Lower lobe of right lung (tissue), 2 donors: ENCODE results near the gene NFATC3. TPM values are rescaled to one million over a fixed set of nuclear protein-coding genes. Genes with fewer than 3 reads are reported as not detected.

ENCODE experiments used
- ATAC-seq, 2 donors: fragments of 200-7000 bp; cut with Tn5 transposase; one replicate each; pipeline ENCODE4 v1.9.1; 2020 to 2022; ENCODE audit warnings: mild to moderate bottlenecking in 2 of 2, moderate library complexity in 2 of 2
- DNase-seq: peaks from one replicate; pipeline ENCODE4 v3.0.0-alpha.2; 2020
- H3K27ac ChIP-seq: fragments of 200-600 bp; one replicate; pipeline ENCODE4 v1.8.0; 2022
- H3K27me3 ChIP-seq: fragments of 200-600 bp; one replicate; pipeline ENCODE4 v1.8.0; 2022; ENCODE audit warnings: low read depth
- H3K36me3 ChIP-seq: fragments of 200-600 bp; one replicate; pipeline ENCODE4 v1.8.0; 2022; ENCODE audit warnings: mild to moderate bottlenecking
- H3K4me1 ChIP-seq: fragments of 200-600 bp; one replicate; pipeline ENCODE4 v1.8.0; 2022
- H3K4me3 ChIP-seq: fragments of 200-600 bp; one replicate; pipeline ENCODE4 v1.8.0; 2022; ENCODE audit warnings: mild to moderate bottlenecking
- H3K9me3 ChIP-seq: fragments of 200-600 bp; one replicate; pipeline ENCODE4 v1.8.0; 2022
- CTCF ChIP-seq: fragments of 200-600 bp; IDR thresholded peaks from one replicate; pipeline ENCODE4 v1.8.0; 2022; ENCODE audit warnings: antibody characterized with exemption, mild to moderate bottlenecking
- intact Hi-C: fragments of 100-400 bp; cut with DNase I; formaldehyde crosslinking; loops from one replicate; pipeline ENCODE4 v1.11.0; 2022
- total RNA-seq: library from RNA; stranded (reverse); fragmentation: NEBNext Ultra II Directional; extraction: Animal tissue kit (Norgen Biotek cat#: 25700); gene quantifications from one replicate; pipeline ENCODE4 v1.2.1, GENCODE V29; 2021
- donor health status: DM: no; HTN: yes; CAD: no; lungs with severe emphysema.

The NFATC3 gene
- total RNA-seq, 1 donor from 2014 or later: 61.6 TPM

GRCh38 chr16:68074850-68075555 is 10.2 kb upstream of the NFATC3 start:
- peaks cover 77% of the 10 kb centered on the region for H3K36me3 ChIP-seq
- intact Hi-C loops: no loop called here
- H3K27ac ChIP-seq: no peak overlapping the region
- peaks cover 42% of the 10 kb centered on the region for H3K4me1 ChIP-seq
- peak; percentile 16 to 41 for ATAC-seq
- DNase-seq: no peak
- no peak overlapping the region for H3K4me3 ChIP-seq
- no peak for TF ChIP-seq CTCF
- no peaks in the 10 kb centered on the region for H3K9me3 ChIP-seq
- H3K27me3 ChIP-seq: no peaks in the 10 kb centered on the region

DNA sequence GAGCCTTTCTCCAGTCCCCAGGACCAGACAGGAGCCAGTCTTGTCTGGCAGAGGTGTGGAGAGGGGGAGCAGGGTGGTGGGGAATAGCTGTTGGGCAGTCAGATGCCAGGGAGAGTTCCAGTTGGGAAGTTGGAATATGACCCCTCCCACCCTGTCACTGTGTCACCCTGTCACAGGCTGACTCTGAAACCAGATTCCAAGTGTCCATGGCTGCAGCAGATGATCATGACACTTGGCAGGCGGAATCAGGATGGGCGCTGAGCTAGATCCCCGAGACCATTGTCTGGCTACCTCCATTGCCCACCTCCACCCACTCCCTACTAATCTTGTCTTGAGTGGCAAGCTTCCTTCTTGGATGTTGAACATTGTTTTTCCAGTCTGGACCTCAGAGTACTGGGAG is 9.2 kb upstream of the NFATC3 start:
- intact Hi-C loops: no loop called here
- Histone ChIP-seq H3K27ac (no peak overlapping the region), H3K4me1 (peaks cover 42% of the 10 kb centered on the region), H3K27me3 (no peaks in the 10 kb centered on the region), H3K4me3 (no peak overlapping the region), H3K9me3 (no peaks in the 10 kb centered on the region), H3K36me3 (peaks cover 73% of the 10 kb centered on the region)
- no peak for TF ChIP-seq CTCF
- ATAC-seq: no peak
- DNase-seq: no peak

GRCh38 chr16:68076560-68076959 is 8.6 kb upstream of the NFATC3 start:
- no peak overlapping the region for H3K27ac ChIP-seq
- intact Hi-C loops: no loop called here
- no peak for TF ChIP-seq CTCF
- H3K27me3 ChIP-seq: no peaks in the 10 kb centered on the region
- no peak for DNase-seq
- H3K36me3 ChIP-seq: peaks cover 67% of the 10 kb centered on the region
- no peak for ATAC-seq
- H3K9me3 ChIP-seq: no peaks in the 10 kb centered on the region
- H3K4me1 ChIP-seq: peaks cover 45% of the 10 kb centered on the region
- no peak overlapping the region for H3K4me3 ChIP-seq

- no peak overlapping the region for H3K4me3 ChIP-seq
- ATAC-seq (no peak), DNase-seq (no peak)
- intact Hi-C loops: no loop called here
- H3K9me3 ChIP-seq: no peaks in the 10 kb centered on the region
- peak overlapping the region; percentile 99 for H3K27ac ChIP-seq
- no peak for TF ChIP-seq CTCF
- H3K4me1 ChIP-seq: peaks cover 53% of the 10 kb centered on the region
- no peaks in the 10 kb centered on the region for H3K27me3 ChIP-seq
- H3K36me3 ChIP-seq: peaks cover 52% of the 10 kb centered on the region
These were observed 7.1 kb upstream of the NFATC3 start for GRCh38 chr16:68077866-68078700.

DNA sequence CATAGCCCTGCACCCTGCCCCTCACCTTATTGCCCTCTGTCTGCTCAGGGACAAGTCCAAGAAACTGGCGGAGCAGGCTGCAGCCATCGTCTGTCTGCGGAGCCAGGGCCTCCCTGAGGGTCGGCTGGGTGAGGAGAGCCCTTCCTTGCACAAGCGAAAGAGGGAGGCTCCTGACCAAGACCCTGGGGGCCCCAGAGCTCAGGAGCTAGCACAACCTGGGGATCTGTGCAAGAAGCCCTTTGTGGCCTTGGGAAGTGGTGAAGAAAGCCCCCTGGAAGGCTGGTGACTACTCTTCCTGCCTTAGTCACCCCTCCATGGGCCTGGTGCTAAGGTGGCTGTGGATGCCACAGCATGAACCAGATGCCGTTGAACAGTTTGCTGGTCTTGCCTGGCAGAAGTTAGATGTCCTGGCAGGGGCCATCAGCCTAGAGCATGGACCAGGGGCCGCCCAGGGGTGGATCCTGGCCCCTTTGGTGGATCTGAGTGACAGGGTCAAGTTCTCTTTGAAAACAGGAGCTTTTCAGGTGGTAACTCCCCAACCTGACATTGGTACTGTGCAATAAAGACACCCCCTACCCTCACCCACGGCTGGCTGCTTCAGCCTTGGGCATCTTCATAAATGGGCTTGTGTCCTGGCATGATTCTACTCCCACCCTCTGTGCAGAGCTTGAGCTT is 6.3 kb upstream of the NFATC3 start:
- Histone ChIP-seq H3K4me3 (no peak overlapping the region), H3K4me1 (peaks cover 60% of the 10 kb centered on the region), H3K9me3 (no peaks in the 10 kb centered on the region), H3K27ac (peak overlapping the region; percentile 99), H3K27me3 (no peaks in the 10 kb centered on the region), H3K36me3 (peaks cover 49% of the 10 kb centered on the region)
- DNase-seq (no peak), ATAC-seq (no peak)
- intact Hi-C loops: no loop called here
- TF ChIP-seq CTCF: no peak
